Naive B cell (primary cell): ENCODE results near the gene MCUR1. TPM values are rescaled to one million over a fixed set of nuclear protein-coding genes. Genes with fewer than 3 reads are reported as not detected.
"Not testable (repeated sequence)": the region's sequence is repeated elsewhere in the genome, so short reads cannot be mapped to it uniquely, and the experiment has no call there.

Source experiments
- ATAC-seq, 2 donors: fragments of 150-1000 bp; cut with Tn5 transposase; 2 replicates each; pipeline ENCODE4 v1.10.0; 2021; ENCODE audit warnings: low read depth in 2 of 2, mild to moderate bottlenecking in 2 of 2, moderate library complexity in 2 of 2
- DNase-seq: peaks from one replicate; pipeline ENCODE4 v3.0.0; 2022
- H3K27ac Mint-ChIP-seq, 6 donors: one replicate each; pipeline ENCODE4 v1.8.0; 2020 to 2022; ENCODE audit warnings: mild to moderate bottlenecking in 6 of 6, mixed read lengths in 6 of 6, moderate library complexity in 5 of 6, inconsistent platforms in 2 of 6
- H3K27me3 Mint-ChIP-seq, 3 donors: one replicate each; pipeline ENCODE4 v1.8.0; 2021 to 2022; ENCODE audit warnings: mixed read lengths in 3 of 3, mild to moderate bottlenecking in 1 of 3
- H3K36me3 Mint-ChIP-seq, 2 donors: one replicate each; pipeline ENCODE4 v1.8.0; 2020 to 2022; ENCODE audit warnings: mixed read lengths in 2 of 2, inconsistent platforms in 1 of 2, mild to moderate bottlenecking in 1 of 2
- H3K4me1 Mint-ChIP-seq, 3 donors: one replicate each; pipeline ENCODE4 v1.8.0; 2020 to 2022; ENCODE audit warnings: mixed read lengths in 3 of 3, inconsistent platforms in 1 of 3, mild to moderate bottlenecking in 1 of 3, moderate library complexity in 1 of 3
- H3K4me3 Mint-ChIP-seq, 8 donors: one replicate each; pipeline ENCODE4 v1.8.0; 2020 to 2022; ENCODE audit warnings: mild to moderate bottlenecking in 8 of 8, mixed read lengths in 8 of 8, moderate library complexity in 8 of 8, inconsistent platforms in 2 of 8
- H3K9me3 Mint-ChIP-seq, 7 donors: one replicate each; pipeline ENCODE4 v1.8.0; 2020 to 2022; ENCODE audit warnings: mixed read lengths in 7 of 7, mild to moderate bottlenecking in 5 of 7, inconsistent platforms in 2 of 7, moderate library complexity in 1 of 7
- polyA plus RNA-seq, 6 donors: library from polyadenylated mRNA; unstranded; fragments of 300-500 nt; fragmentation: Illumina TruSeq; gene quantifications; one replicate each; pipeline ENCODE4 v1.2.3, GENCODE V29; 2021; ENCODE audit warnings: low read depth in 6 of 6

MCUR1 gene
- polyA plus RNA-seq, 6 donors from 2014 or later = 5.4 to 11.5 (median 9.8) TPM

DNA sequence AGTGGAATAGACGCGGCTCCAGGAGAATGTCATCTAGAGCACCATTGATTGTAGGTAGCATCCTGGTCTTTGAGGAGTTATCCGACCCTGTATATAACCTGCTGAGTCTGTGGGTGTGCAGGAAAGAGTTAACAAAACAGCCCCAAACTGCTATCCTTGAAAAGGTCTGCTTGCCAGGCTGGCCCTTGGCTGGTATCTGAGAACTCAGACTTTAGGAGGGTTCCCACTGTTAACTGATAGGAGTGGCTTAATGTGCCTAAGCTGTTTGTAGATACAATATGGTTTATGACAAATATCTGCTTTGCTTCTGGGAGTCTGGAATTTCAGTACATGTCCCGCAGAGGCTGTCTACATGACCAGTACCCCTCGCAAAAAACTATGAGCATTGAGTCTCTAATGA, 27.6 kb upstream of the MCUR1 start:
- no peak for ATAC-seq
- Mint-ChIP-seq H3K4me1 (no peaks in the 10 kb centered on the region), H3K27ac (no peak overlapping the region), H3K9me3 (no peaks in the 10 kb centered on the region), H3K27me3 (peaks cover 0 to 4% (median 0%) of the 10 kb centered on the region in 3 donors), H3K4me3 (no peak overlapping the region), H3K36me3 (no peaks in the 10 kb centered on the region)
- no peak for DNase-seq

DNA sequence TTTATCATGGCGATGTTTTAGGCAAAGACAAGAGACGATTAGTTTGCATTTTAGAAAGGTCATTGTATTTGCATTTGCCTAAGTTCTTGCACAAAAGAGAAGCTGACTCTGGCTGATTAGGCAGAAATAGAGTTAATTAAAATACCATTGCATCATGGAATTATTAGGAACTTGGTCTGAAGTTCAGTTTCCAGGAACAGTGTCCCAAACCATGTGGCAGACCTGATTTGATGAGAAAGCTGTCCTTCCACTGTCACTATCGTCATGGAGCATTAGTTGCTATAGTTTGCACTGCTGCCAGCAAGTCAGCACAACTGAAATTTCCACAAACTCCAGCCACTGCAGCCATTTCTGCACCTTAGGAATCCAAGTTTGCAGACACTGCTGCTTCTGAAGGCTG, 24.3 kb upstream of the MCUR1 start:
- ATAC-seq = no peak
- Mint-ChIP-seq H3K27ac (no peak overlapping the region), H3K4me3 (no peak overlapping the region), H3K9me3 (peaks cover 0 to 4% (median 0%) of the 10 kb centered on the region in 7 donors), H3K4me1 (peaks cover 0 to 5% (median 2%) of the 10 kb centered on the region in 3 donors), H3K27me3 (peaks cover 0 to 6% (median 5%) of the 10 kb centered on the region in 3 donors), H3K36me3 (peaks cover 0 to 5% of the 10 kb centered on the region in 2 donors)
- DNase-seq = no peak

DNA sequence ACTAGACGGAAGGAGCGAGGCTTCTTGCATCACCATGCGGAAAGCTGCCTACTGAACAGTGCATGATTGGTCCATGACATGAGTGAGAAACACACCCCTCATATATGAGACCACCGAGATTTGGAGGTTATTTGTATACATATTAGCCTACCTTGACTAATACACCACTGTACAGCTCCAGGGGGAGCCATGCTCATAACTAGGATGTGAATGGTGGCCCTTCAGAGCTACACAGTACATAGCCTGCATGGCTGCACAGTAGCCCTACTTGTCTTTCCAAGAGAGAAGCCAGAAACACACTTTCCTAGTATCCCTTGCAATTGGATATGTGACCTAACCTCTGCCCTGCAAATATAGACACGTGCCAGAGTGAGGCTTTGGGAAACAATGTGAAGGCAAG, 21.8 kb upstream of the MCUR1 start:
- Mint-ChIP-seq H3K36me3 (peaks cover 0 to 7% of the 10 kb centered on the region in 2 donors), H3K4me3 (no peak overlapping the region), H3K27me3 (peaks cover 0 to 10% (median 9%) of the 10 kb centered on the region in 3 donors), H3K4me1 (peaks cover 0 to 5% (median 2%) of the 10 kb centered on the region in 3 donors), H3K27ac (no peak overlapping the region), H3K9me3 (peaks cover 0 to 6% (median 0%) of the 10 kb centered on the region in 7 donors)
- no peak for ATAC-seq
- DNase-seq = no peak

DNA sequence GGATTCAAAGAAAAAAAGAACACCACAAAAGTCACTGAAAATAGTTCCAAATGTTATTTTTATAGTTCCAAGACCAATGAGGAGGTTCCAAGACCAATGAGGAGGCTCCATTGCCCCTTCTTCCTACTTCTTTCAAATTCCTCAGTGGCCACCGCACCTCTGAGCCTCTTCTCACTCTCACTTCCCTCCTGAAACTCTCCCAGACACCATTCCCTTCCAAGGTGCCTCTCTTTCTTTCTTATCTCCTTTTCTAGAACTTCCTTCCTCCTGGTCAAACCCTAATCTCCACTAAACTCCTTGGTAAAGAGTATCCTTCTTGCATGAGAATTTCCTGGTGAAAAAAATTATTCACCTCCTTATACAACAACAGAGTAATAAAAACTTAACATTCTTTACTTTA, 20.4 kb upstream of the MCUR1 start:
- no peak for DNase-seq
- peaks cover 0 to 16% (median 15%) of the 10 kb centered on the region in 3 donors for H3K27me3 Mint-ChIP-seq
- H3K36me3 Mint-ChIP-seq = peaks cover 0 to 7% of the 10 kb centered on the region in 2 donors
- peaks cover 6 to 14% (median 9%) of the 10 kb centered on the region in 3 donors for H3K4me1 Mint-ChIP-seq
- no peak overlapping the region for H3K4me3 Mint-ChIP-seq
- ATAC-seq = no peak
- H3K27ac Mint-ChIP-seq = no peak overlapping the region
- peaks cover 0 to 8% (median 2%) of the 10 kb centered on the region in 7 donors for H3K9me3 Mint-ChIP-seq

DNA sequence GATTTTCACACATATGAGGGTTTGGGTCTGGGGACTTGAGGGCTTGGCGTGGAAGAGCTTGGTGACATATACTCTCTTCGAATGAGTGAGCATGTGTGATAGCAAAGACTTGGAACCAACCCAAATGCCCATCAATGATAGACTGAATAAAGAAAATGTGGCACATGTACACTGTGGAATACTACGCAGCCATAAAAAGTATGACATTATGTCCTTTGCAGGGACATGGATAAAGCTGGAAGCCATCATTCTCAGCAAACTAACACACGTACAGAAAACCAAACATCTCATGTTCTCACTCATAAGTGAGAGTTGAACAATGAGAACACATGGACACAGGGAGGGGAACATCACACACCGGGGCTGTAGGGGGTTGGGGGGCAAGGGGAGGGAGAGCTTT, 19.7 kb upstream of the MCUR1 start:
- Mint-ChIP-seq H3K4me1 (peaks cover 6 to 14% (median 9%) of the 10 kb centered on the region in 3 donors), H3K27me3 (peaks cover 0 to 16% (median 15%) of the 10 kb centered on the region in 3 donors), H3K27ac (peak overlapping the region in 1 of 6 donors; percentile 5)
- not testable (repeated sequence) for DNase-seq, H3K4me3 Mint-ChIP-seq, H3K36me3 Mint-ChIP-seq, ATAC-seq, H3K9me3 Mint-ChIP-seq

DNA sequence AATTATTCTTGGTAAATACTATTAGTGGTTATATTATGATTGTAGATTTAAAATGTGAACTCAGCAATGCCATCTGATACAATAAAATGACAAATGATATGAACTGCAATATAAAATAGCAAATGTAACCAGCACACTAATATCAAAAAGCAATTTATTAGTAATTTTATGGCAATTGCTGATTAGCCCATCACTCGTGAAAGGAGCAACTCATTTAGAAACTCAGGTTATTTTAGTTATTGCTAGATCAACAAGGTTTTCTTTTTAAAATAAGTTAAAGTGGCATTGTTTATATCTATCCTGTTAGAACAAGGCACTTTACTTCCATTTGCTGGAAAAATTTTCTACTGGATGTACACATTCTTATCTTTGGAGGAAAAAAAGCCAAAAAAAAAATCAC, 18.4 kb upstream of the MCUR1 start:
- peaks cover 0 to 7% of the 10 kb centered on the region in 2 donors for H3K36me3 Mint-ChIP-seq
- H3K4me3 Mint-ChIP-seq = no peak overlapping the region
- H3K9me3 Mint-ChIP-seq = peaks cover 0 to 13% (median 6%) of the 10 kb centered on the region in 7 donors
- peaks cover 0 to 20% (median 15%) of the 10 kb centered on the region in 3 donors for H3K27me3 Mint-ChIP-seq
- ATAC-seq (no peak), DNase-seq (no peak)
- no peak overlapping the region for H3K27ac Mint-ChIP-seq
- peaks cover 6 to 14% (median 9%) of the 10 kb centered on the region in 3 donors for H3K4me1 Mint-ChIP-seq

DNA sequence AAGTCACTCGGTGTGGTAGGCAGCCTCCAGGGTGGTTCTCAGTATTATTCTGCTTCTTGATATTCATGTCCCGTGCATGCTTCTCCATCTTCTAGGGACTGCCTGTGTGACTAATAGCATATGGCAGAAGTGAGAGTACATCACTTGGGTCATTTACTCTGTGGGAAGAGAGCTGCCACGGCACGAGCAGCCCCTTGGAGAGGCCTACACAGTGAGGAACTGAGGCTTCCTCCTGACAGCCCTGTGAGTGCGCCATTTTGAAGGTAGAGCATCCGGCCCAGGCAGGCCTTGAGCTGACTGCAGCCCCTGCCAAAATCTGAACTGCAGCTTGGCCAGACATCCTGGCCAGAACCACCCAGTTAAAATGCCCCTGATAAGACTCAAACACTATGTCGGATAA, 17.3 kb upstream of the MCUR1 start:
- H3K36me3 Mint-ChIP-seq = peaks cover 0 to 7% of the 10 kb centered on the region in 2 donors
- ATAC-seq (no peak), DNase-seq (no peak)
- peaks cover 0 to 20% (median 15%) of the 10 kb centered on the region in 3 donors for H3K27me3 Mint-ChIP-seq
- peaks cover 6 to 14% (median 12%) of the 10 kb centered on the region in 3 donors for H3K4me1 Mint-ChIP-seq
- H3K27ac Mint-ChIP-seq = peak overlapping the region in 1 of 6 donors; percentile 88
- H3K9me3 Mint-ChIP-seq = peaks cover 0 to 13% (median 6%) of the 10 kb centered on the region in 7 donors
- H3K4me3 Mint-ChIP-seq = no peak overlapping the region

DNA sequence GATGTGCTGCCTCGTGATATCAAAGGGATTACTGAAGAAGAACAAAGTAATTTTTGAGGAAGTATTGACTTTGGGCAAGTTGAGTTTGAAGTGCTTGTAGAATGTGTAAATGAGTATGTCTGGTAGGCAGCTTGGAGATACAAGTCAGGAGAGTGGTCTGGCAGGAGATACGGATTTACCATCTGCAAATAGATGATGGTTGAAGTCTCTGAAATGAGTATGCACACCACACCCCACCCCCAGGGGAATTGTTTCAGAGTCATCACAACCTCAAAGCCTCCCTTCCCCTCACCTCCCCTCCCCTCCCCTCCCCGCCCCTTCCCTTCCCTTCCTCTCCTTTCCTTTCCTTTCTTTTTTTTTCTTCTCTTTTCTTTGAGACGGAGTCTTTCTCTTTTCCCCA, 16.4 kb upstream of the MCUR1 start:
- H3K9me3 Mint-ChIP-seq = peaks cover 0 to 13% (median 6%) of the 10 kb centered on the region in 7 donors
- H3K4me3 Mint-ChIP-seq = no peak overlapping the region
- ATAC-seq = peak; percentile 10 to 23
- DNase-seq = no peak
- H3K27ac Mint-ChIP-seq = no peak overlapping the region
- peaks cover 0 to 7% of the 10 kb centered on the region in 2 donors for H3K36me3 Mint-ChIP-seq
- H3K27me3 Mint-ChIP-seq = peaks cover 0 to 20% (median 15%) of the 10 kb centered on the region in 3 donors
- peaks cover 6 to 14% (median 12%) of the 10 kb centered on the region in 3 donors for H3K4me1 Mint-ChIP-seq

DNA sequence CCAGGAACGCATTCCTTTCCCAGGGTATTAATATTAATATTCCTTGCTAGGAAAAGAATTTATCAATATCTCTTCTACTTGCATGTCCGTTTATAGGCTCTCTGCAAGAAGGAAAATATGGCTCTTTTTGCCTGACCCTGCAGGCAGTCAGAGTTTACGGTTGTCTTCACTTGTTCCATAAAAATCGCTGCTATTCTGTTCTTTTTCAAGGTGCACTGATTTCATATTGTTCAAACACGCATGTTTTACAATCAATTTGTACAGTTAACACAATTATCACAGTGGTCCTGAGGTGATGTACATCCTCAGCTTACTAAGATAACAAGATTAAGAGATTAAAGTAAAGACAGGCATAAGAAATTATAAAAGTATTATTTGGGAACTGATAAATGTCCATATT, 15.1 kb upstream of the MCUR1 start:
- H3K36me3 Mint-ChIP-seq, DNase-seq, H3K4me3 Mint-ChIP-seq, H3K27ac Mint-ChIP-seq, ATAC-seq: not testable (repeated sequence)
- H3K4me1 Mint-ChIP-seq = peaks cover 4 to 12% (median 9%) of the 10 kb centered on the region in 3 donors
- H3K9me3 Mint-ChIP-seq = peaks cover 0 to 13% (median 6%) of the 10 kb centered on the region in 7 donors
- H3K27me3 Mint-ChIP-seq = peaks cover 0 to 20% (median 15%) of the 10 kb centered on the region in 3 donors

DNA sequence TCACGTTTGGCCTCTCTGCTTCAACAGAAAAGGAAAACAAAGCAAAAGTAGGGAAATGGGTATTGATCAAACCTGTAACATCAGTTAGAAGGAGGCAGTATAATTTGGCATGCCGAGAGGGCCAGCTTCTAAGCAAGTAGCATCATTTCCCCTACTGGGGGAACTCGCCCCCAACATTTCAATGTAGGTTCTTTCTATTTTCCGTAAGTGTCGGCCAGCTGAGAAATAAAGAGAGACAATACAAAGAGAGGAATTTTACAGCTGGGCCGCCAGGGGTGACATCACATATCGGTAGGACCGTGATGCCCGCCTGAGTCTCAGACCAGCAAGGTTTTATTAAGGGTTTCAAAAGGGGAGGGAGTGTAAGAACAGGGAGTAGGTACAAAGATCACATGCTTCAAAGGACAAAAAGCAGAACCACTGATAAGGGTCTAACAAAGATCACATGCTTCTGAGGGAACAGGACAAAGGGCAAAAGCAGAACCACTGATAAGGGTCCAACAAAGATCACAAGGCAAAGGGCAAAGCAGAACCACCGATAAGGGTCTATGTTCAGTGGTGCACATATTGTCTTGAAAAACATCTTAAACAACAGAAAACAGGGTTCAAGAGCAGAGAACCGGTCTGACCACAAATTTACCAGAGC, 14.4 kb upstream of the MCUR1 start:
- ATAC-seq, H3K4me3 Mint-ChIP-seq, H3K36me3 Mint-ChIP-seq, H3K27ac Mint-ChIP-seq, DNase-seq: not testable (repeated sequence)
- peaks cover 0 to 16% (median 12%) of the 10 kb centered on the region in 3 donors for H3K27me3 Mint-ChIP-seq
- peaks cover 4 to 12% (median 9%) of the 10 kb centered on the region in 3 donors for H3K4me1 Mint-ChIP-seq
- H3K9me3 Mint-ChIP-seq = peaks cover 0 to 12% (median 6%) of the 10 kb centered on the region in 7 donors

DNA sequence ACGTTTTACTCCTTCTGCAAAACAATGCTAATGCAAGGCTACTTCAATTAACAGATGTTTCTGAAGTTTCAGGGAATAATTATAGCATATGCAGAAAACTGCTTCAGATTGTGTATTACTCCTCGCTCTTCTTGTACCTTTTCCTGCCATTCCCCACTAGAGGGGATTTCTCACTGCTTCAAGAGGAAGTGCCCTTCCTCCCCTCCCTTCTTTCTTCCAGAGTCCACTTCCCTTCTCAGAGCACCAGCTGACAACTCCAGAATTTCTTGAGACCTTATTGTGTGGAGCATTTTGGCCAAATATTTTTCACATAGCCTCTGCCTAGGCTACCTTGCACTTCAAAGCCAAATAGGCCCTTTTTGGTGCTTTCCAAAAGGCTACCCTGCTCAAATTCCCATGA, 12.7 kb upstream of the MCUR1 start:
- DNase-seq = no peak
- peaks cover 0 to 12% (median 6%) of the 10 kb centered on the region in 3 donors for H3K27me3 Mint-ChIP-seq
- no peaks in the 10 kb centered on the region for H3K36me3 Mint-ChIP-seq
- peak overlapping the region in 1 of 8 donors; percentile 29 for H3K4me3 Mint-ChIP-seq
- H3K9me3 Mint-ChIP-seq = peaks cover 0 to 8% (median 5%) of the 10 kb centered on the region in 7 donors
- peaks cover 4 to 12% (median 9%) of the 10 kb centered on the region in 3 donors for H3K4me1 Mint-ChIP-seq
- ATAC-seq = no peak
- H3K27ac Mint-ChIP-seq = no peak overlapping the region

DNA sequence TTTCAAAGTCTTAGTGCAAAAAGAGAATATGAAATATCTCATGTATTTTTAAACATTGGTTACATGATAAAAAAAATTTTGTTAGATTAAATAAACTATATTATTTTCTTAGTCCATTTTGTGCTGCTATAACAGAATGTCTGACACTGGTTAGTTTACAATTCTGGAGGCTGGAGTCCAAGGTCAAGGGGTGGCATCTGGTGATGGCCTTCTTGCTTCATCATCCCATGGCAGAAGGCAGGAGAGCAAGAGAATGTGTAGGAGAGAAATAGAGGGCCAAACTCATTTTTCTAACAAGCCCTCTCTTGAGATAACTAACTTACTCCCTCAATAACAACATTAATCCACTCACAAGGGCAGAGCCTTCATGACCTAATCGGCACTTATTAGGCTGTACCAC, 11.5 kb upstream of the MCUR1 start:
- H3K9me3 Mint-ChIP-seq = peaks cover 0 to 8% (median 5%) of the 10 kb centered on the region in 7 donors
- H3K4me1 Mint-ChIP-seq = peaks cover 4 to 12% (median 7%) of the 10 kb centered on the region in 3 donors
- H3K4me3 Mint-ChIP-seq = no peak overlapping the region
- ATAC-seq (no peak), DNase-seq (no peak)
- H3K27ac Mint-ChIP-seq = no peak overlapping the region
- H3K27me3 Mint-ChIP-seq = peaks cover 0 to 12% (median 6%) of the 10 kb centered on the region in 3 donors
- no peaks in the 10 kb centered on the region for H3K36me3 Mint-ChIP-seq

DNA sequence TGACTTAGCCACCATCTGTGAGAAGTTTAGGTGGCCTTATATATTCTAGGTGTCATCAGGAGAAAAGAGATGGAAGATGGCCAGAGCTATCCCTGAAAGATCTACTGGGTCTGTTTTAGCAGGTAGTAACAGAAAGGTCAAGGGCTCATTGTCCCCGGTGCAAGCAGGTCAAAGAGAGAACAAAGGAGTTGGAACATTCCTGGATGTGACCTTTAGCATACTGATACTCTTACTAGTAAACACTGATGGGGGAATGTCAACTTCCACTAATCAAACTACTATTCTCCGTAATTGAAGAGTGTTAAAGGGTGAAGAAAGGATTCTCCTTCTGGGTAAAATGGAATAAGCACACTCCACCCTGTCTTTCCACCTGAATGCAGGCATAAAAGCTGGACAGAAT, 4.0 kb upstream of the MCUR1 start:
- H3K4me3 Mint-ChIP-seq = peak overlapping the region in 1 of 8 donors; percentile 64
- DNase-seq = no peak
- peaks cover 8% of the 10 kb centered on the region in 3 donors for H3K4me1 Mint-ChIP-seq
- H3K27me3 Mint-ChIP-seq = no peaks in the 10 kb centered on the region
- no peak overlapping the region for H3K27ac Mint-ChIP-seq
- no peak for ATAC-seq
- no peaks in the 10 kb centered on the region for H3K36me3 Mint-ChIP-seq
- no peaks in the 10 kb centered on the region for H3K9me3 Mint-ChIP-seq
